Stimulated activated CD8-positive, alpha-beta memory T cell treated with anti-CD3 and anti-CD28 coated beads, Interleukin-12 subunit alpha, Interleukin-12 subunit beta, amount 100 ng/mL, for 1 hour (primary cell): ENCODE data around the gene CAPZB.

ENCODE experiments used
- DNase-seq: peaks from one replicate; pipeline ENCODE4 v3.0.0-alpha.2; 2020; ENCODE audit warnings: low read depth

The CAPZB gene

DNA sequence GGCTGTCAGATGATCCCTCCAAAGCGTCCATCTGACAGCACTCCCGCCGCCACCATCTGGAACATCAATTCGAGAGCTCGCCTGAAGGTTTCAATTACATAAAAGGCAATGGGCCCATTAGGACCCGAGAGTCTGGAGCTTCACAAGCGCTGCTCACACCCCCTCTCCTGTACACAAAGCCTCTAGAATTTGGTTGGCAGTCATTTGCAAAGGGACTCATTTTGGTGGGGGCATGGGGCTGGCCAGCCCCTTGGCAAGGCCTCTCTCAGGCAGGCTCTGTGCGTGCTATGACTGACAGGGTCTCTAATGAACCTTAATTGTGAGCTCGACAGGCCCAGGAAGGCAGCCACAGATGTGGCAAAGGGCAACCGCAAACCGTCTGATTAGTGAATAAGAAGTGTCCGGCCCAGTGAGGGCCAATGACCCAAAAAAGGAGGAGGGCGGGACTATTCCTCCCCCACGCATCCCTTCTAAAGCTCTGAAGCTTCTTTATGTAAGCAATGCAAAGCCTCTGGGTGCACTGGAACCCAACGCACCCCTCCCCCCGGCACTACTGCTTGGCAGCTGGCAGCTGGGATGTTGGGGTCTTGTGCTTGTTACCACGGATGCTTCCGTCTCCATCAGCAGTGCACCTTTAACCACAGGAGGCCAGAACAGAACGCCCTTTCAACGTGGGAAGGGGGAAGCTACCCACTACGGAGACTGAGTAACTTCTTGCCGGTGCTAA is 79.4 kb downstream of the CAPZB start:
- DNase-seq, result no peak

DNA sequence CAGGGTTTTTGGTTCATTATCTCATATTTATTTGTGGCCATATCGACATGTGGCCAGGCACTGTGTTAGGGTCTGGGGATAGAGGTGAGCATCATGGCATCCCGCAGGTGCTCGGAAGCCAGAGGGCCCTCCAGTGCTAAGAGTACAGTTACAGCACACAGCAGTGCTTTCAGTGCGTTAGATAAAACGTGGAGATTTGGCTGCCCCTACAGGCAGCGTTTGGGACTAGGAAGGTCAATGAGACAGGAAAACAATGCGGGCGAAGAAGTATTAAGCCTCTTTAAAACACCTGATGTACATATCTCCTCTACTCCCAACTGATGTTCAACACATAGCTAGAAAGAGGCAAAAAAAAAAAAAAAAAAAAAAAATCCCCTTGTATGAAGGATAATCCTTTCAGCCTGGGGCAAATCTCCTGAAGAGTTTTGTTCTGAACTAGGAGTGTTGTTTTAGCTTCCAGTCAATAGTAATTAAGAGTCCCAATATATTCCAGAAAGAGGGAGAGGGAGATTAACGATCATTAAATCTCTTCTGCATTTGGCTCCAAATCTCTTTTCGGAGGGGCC is 80.1 kb downstream of the CAPZB start:
- no peak for DNase-seq

- DNase-seq, result no peak
These were observed 80.6 kb downstream of the CAPZB start for GRCh38 chr1:19404748-19405147.

DNA sequence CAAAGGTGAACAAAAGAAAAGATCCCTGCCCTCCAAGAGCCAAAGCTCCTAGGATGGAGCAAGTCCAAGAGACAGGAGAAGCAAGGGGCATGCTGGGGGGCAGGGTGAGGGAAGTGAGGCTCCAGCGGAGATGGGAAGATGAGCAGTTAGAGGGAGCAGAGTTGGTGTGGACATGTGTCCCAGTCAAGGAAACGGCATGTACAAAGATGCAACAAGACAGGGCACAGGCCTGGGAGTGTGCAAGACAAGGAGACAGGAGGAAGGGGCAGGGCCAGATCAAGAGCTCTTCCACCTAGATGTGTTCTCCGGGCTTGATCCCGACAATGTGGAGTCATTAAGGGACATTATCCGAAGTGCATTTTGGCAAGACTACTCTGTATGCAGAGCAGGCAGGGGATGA is 82.1 kb downstream of the CAPZB start:
- no peak for DNase-seq

DNA sequence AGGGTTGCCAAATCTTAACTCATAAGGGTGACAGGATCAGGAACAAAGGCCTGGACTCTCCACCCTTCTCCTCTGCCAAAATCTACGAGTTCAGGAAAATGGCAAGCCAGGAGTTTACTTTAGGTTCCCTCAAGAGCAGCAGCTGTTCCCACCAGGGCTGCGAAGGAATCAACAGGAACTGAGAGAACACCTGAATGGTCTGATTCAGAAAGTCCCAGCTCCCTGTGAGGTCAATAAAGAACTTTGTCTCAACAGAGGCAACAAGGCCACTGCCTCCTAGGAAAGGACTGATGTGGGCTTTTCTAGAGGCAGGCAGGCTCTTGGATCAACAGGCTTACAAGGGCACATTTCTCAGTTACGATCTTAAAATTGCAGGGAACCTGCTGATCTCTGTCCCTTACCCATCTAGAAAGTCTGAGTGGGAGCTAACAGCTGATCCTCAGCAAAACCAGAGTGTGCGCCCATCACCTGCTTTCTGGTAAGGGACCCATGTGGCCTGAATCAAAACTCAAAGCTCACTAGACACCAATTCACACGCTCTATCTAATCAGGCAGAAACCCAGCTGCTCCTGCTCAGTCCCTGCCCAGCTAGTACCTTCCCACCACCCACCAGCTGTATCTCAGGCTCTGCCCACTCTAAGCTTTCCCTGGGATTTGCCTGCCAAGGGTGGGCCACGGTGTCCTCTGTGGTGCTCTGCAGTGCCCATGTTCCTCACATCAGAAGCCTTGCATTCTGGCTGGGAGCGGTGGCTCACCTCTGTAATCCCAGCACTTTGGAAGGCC is 83.1 kb downstream of the CAPZB start:
- DNase-seq, result no peak

GRCh38 chr1:19401535-19401889 is 83.8 kb downstream of the CAPZB start:
- DNase-seq, result no peak

DNA sequence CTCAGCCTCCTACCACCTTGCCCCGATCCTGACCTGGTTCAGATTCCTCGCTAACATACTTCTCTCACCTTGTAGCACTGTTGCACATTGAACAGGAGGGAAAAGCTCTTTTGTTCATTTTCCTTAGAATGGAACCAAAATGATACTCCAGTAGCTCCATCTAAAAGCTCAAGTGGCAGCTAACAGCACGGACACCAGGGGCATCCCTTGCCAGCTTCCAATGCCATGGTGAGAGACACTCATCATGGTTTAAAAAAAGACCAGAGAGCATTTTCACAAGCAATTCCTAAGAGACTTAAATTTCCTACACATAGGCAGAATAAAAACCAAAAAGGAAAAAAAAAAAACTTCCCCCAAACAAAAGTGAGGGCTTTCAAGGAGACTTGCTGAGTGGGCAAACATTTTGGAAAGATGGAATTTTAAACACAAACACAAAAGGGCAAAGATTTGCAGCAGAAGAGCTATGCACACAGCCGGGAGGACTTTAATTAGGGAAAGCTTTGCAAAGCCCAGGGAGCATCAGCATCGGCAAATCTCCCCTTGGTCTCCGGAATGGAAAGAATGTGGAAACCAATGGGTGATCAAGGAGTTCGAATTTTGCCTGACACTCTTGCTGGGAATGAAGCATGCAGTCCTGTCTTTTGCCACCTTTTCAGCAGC is 84.3 kb downstream of the CAPZB start:
- no peak for DNase-seq

DNA sequence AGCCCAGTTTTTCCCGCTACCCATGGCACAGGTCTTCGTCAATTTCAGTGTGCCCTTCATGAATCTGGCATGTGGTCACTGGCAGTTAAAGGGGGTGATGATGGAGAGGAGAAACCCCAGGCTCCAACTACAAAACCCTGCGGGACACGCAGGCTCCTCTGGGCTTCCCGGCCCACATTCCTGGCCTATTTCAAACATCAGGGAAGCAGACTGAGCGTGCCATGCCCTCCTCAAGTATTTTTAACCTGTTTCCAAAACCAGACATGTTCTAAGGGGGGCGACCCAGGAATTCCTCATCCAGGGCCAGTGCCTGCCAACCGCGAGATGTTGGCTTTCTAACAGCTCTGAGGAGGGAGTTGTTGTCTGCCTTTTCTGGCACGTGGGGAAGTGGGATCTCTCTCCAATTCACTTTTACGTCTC is 85.1 kb downstream of the CAPZB start:
- DNase-seq, result no peak

DNA sequence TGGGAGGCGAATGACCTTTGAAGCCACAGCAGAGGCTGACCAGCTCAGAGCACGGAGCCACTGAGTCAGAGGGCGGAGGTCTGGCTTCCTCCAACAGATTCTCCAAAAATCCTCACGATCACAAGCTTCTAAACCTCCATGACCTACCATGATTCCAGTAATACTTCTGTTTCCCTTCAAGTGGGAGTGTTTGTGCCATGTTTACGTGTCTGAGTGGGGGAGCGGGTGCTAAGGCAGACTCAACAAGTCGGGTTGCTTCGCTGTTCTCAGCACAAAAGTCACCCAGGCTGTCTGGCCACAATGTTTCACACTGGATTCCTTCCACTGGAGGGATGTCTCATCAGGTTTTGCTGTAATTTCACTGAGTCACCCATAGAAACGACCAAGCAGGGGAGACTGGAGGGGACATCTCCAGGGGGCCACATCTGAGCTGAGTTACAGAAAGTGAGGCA is 87.0 kb downstream of the CAPZB start:
- DNase-seq, result no peak

DNA sequence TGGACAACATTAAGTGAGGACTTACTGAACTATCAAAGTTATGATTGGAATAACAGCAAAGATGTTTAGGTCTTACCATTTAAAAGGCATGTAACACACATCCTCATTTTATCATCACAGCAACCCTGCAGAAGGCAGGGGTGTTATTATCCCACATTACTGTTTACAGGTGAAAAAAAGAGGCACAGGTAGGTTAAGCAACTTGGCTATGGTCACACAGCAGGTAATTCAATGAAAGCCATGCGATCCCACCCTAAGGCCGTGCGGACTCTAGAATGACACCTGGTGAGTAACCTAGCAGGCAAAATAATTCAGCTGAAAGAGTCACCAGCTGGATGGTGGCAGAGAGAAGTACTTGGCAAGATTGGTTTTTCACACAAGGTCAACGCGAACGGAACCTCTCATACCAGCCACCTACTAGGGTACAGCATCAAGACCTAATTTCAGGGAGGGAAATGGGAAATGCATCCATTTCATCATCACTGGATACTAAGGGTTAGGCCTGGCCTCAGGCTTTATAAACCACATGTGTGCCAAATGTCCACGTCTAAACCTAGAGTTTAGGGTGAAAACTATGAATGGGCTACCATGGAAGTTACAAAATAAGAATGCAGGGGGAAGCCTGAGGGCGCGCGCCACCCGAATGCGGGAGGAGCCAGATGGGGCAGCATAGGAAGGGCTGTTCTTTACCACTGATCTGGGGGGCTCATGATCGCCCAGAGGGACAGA is 88.0 kb downstream of the CAPZB start:
- no peak for DNase-seq

DNA sequence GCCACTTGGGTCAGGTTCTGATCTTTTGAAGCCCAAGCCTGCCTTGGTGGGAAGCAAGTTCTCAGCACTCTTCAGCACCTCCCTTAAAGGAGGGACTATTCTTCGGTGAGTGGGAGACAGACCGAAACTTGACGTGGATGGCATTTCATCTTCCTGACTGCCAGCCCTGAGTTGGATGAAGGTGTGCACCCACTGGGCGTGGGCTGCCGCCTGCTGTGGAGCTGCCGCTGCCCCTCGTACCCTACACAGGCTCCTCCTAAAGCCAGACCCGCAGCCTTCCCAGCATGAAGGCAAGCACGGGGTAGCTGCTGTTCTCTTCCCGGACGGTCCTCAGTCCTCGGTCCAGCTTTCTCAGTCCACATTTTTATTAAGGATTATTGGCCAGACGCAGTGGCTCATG is 89.1 kb downstream of the CAPZB start:
- DNase-seq, result no peak

DNA sequence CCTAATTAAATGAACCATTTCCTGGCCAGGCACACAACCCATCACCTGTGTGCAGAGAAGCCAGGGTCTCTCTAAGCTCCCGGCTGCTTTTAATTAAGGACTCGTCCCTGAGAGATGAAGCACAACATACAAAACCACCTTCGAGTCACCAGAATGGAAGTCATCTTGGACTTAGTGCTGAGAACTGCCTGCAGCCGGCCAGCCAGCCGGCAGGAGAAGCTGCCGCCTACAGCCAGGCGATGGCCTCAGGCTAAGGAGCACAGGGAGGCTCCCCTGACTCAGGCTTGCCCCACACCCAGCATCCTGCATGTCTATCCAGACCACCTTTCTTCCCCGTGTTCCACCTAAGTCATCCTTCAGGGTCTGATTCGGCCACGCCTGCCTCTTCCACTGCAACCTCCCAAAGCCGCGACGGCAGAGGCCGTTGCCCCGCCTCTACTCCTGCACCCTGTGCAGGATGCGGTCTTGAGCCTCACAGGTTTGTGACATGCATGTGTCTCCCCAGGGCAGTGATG is 89.6 kb downstream of the CAPZB start:
- DNase-seq, result no peak

DNA sequence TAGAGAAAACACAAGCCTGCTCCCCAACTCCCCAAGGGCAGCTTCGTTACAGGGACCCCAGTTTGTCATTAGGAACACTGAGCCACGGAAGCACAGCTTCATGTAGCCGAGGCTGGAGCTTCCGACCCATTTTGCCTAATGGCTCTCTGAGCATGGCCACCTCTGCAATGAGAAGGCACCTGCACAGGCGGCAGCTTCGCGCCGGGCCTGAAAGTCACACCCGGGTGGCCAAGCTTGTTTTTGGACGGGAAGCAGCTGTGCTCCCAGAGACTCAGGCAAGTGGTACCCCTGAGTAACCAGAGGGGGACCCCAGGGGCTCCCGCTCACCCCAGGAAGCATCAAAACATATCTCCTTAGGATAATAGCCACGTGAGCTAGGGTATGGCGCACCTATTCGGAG is 92.3 kb downstream of the CAPZB start:
- DNase-seq, result no peak

DNA sequence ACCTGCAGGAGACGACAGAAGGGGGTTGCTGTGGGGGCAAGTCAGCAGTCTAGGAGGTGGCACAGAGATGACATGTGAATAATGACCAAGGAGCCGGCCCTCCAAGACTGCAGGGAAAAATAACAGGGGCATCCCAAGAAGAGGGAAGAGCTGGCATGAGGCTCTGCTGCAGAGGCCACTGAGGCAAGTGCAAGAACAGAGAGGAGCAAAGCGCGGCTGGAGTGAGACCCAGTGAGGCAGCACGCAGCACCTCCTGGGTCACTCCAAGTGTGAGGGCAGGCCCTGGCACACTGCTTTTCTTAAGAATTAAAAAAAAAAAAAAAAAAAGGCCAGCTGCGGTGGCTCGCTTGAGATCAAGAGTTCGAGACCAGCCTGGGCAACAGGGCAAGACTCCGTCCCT is 93.1 kb downstream of the CAPZB start:
- no peak for DNase-seq

DNA sequence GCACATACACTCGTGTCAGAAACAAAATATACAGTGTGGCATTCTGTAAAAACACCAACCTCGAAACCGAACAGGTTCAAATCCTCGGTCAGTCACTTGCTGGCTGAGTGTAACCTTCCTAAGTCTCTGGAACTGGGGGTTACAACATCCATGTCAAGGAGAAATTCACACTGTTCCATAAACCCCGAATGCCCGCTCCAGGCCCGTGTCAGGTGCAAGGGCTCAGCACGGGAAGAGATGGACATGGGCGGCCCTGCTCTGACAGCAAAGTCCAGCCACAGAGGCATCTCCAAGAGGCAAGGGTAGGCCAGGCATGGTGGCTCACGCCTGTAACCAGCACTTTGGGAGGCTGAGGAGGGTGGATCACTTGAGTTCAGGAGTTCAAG is 93.8 kb downstream of the CAPZB start:
- DNase-seq, result no peak

- peak; percentile 45 for DNase-seq
These were observed 94.3 kb downstream of the CAPZB start for GRCh38 chr1:19390901-19391595.

GRCh38 chr1:19390166-19390850 is 95.0 kb downstream of the CAPZB start:
- DNase-seq, result no peak

GRCh38 chr1:19388980-19389379 is 96.4 kb downstream of the CAPZB start:
- no peak for DNase-seq

- no peak for DNase-seq
These were observed 98.3 kb downstream of the CAPZB start for GRCh38 chr1:19387045-19387467.

DNA sequence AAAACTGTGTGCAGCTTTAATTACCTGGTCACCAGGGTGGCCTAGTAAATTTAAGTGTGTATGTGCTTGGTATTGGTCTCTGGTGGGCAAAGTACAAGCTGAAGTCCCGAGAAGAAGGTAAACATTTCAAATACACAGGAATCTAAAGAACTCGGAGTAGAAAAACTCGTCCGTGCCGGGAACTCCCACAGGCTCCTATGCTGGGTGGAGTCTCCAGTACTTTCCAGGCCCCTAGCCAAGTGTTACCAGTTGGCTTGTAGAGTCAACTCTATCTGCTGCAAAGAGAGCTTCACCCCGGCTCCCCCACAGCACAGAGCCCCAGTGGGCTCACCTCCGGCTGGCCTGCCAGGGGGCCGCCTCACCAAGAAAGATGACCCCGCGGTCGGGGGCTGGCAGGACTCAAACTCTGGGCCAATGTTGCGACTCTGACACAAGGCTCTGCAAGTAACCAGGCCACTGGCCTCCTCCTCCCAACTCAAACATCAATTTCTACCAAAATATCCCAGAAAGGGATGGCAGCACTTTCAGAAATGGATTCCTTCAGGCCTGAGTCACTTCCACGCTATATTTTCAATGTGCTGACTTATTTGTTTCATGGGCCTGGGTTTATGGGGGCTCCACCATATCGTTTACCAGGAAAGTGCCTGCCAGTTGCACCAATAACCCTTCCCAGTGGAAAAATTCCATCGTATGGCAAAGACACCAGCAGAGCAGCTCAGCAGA is 99.3 kb downstream of the CAPZB start:
- DNase-seq, result no peak
